PFSK-1 (cell line): Measurements from ENCODE around the gene OR10J1.

Experiments used
- SIN3A ChIP-seq: IDR thresholded peaks from 2 replicates; pipeline ENCODE4 v1.6.1; 2012; ENCODE audit warnings: mild to moderate bottlenecking, low read length, moderate library complexity, borderline replicate concordance; ENCODE audit not compliant: insufficient read depth
- TF ChIP-seq, protein P1 (sequence below), 2 experiments: IDR thresholded peaks; 2 replicates each; pipeline versions ENCODE4 v1.6.1 to v1.8.0; 2011 to 2012; ENCODE audit warnings: low read depth in 2 of 2, low read length in 2 of 2, control low read depth in 1 of 2, inconsistent platforms in 1 of 2, mild to moderate bottlenecking in 1 of 2, moderate library complexity in 1 of 2; ENCODE audit not compliant: insufficient read depth in 1 of 2

DNA sequence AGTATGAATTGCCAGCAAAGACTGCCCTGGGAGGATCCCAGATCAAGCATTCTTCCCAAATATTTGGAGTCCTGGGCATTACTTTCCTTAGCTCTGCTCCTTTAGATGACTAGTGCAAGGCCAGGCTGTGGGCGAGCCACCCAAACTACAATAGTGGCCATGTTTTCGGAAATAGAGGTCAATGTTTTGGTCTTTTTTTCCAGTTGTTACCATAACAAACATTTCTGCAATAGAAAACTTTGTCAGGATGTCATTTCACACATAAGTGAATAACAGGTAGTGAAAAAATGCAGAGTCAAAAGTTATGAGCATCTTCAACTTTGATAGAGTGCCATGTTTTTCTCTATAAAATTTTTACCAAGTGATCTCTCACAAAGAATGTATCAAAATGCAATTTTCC is 32.7 kb upstream of the OR10J1 start:
- TF ChIP-seq SIN3A = no peak
- TF ChIP-seq, protein P1, sequence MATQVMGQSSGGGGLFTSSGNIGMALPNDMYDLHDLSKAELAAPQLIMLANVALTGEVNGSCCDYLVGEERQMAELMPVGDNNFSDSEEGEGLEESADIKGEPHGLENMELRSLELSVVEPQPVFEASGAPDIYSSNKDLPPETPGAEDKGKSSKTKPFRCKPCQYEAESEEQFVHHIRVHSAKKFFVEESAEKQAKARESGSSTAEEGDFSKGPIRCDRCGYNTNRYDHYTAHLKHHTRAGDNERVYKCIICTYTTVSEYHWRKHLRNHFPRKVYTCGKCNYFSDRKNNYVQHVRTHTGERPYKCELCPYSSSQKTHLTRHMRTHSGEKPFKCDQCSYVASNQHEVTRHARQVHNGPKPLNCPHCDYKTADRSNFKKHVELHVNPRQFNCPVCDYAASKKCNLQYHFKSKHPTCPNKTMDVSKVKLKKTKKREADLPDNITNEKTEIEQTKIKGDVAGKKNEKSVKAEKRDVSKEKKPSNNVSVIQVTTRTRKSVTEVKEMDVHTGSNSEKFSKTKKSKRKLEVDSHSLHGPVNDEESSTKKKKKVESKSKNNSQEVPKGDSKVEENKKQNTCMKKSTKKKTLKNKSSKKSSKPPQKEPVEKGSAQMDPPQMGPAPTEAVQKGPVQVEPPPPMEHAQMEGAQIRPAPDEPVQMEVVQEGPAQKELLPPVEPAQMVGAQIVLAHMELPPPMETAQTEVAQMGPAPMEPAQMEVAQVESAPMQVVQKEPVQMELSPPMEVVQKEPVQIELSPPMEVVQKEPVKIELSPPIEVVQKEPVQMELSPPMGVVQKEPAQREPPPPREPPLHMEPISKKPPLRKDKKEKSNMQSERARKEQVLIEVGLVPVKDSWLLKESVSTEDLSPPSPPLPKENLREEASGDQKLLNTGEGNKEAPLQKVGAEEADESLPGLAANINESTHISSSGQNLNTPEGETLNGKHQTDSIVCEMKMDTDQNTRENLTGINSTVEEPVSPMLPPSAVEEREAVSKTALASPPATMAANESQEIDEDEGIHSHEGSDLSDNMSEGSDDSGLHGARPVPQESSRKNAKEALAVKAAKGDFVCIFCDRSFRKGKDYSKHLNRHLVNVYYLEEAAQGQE (IDR thresholded peaks at IDR 0.05; ENCODE audit: insufficient read depth in 1 of 2, low read depth in 2 of 2, low read length in 2 of 2) = no peak
